T-helper 1 cell treated with Interleukin-12 subunit alpha and Interleukin-12 subunit beta and Interleukin-4 antibody, amounts not matched to agents 30 μg/mL and 1 μg/mL, for 36 hours (primary cell): Measurements from ENCODE around the gene ATP5F1D.
"Not testable (repeated sequence)": the region's sequence is repeated elsewhere in the genome, so short reads cannot be mapped to it uniquely, and the experiment has no call there.

Experiments used
- H3K27ac Mint-ChIP-seq: one replicate; pipeline ENCODE4 v1.8.0; 2021; ENCODE audit warnings: mild to moderate bottlenecking, mixed read lengths
- H3K27me3 Mint-ChIP-seq: one replicate; pipeline ENCODE4 v1.8.0; 2021; ENCODE audit warnings: low read depth, mixed read lengths
- H3K36me3 Mint-ChIP-seq: one replicate; pipeline ENCODE4 v1.8.0; 2021; ENCODE audit warnings: low read depth, mixed read lengths
- H3K4me1 Mint-ChIP-seq: one replicate; pipeline ENCODE4 v1.8.0; 2021; ENCODE audit warnings: low read depth, mixed read lengths
- H3K4me3 Mint-ChIP-seq: one replicate; pipeline ENCODE4 v1.8.0; 2021; ENCODE audit warnings: mild to moderate bottlenecking, moderate library complexity, mixed read lengths
- H3K9me3 Mint-ChIP-seq: one replicate; pipeline ENCODE4 v1.8.0; 2021; ENCODE audit warnings: mixed read lengths

Gene ATP5F1D

GRCh38 chr19:1241417-1242095 is at the start of gene ATP5F1D:
ATP5F1D (plus strand) TSS chr19:1241751; CDS start chr19:1241851, 100 bp downstream.
- Mint-ChIP-seq H3K4me1 (peaks cover 27% of the 10 kb centered on the region), H3K27me3 (peaks cover 21% of the 10 kb centered on the region), H3K36me3 (peaks cover 2% of the 10 kb centered on the region), H3K27ac (peak within 1 kb of the TSS; percentile 87), H3K4me3 (peak within 1 kb of the TSS; percentile 88), H3K9me3 (no peaks in the 10 kb centered on the region)

GRCh38 chr19:1199531-1199930 is 42.0 kb upstream of the ATP5F1D start:
- Mint-ChIP-seq H3K27ac (no peak overlapping the region), H3K9me3 (no peaks in the 10 kb centered on the region), H3K36me3 (peaks cover 2% of the 10 kb centered on the region), H3K27me3 (no peaks in the 10 kb centered on the region), H3K4me1 (peaks cover 9% of the 10 kb centered on the region), H3K4me3 (no peak overlapping the region)

- not testable (repeated sequence) for H3K27me3 Mint-ChIP-seq
These were observed 40.9 kb upstream of the ATP5F1D start for GRCh38 chr19:1200614-1201013.

GRCh38 chr19:1205114-1206099 is 36.1 kb upstream of the ATP5F1D start, which contains the start of gene STK11:
STK11 (plus strand) TSS chr19:1205778; CDS start chr19:1206914, 1,136 bp downstream.
- peak within 1 kb of the TSS; percentile 94 for H3K4me3 Mint-ChIP-seq
- H3K9me3 Mint-ChIP-seq, result no peaks in the 10 kb centered on the region
- no peaks in the 10 kb centered on the region for H3K27me3 Mint-ChIP-seq

More at GRCh38 chr19:1200614-1201013, 40.9 kb upstream of the ATP5F1D start:
- H3K27ac Mint-ChIP-seq, H3K36me3 Mint-ChIP-seq, H3K9me3 Mint-ChIP-seq, H3K4me1 Mint-ChIP-seq, H3K4me3 Mint-ChIP-seq: not testable (repeated sequence)

GRCh38 chr19:1206150-1206863 is 35.2 kb upstream of the ATP5F1D start:
- Mint-ChIP-seq H3K27me3 (no peaks in the 10 kb centered on the region), H3K4me1 (peaks cover 29% of the 10 kb centered on the region), H3K4me3 (peak overlapping the region; percentile 94), H3K36me3 (peaks cover 14% of the 10 kb centered on the region), H3K9me3 (no peaks in the 10 kb centered on the region), H3K27ac (peak overlapping the region; percentile 89)

More at GRCh38 chr19:1205114-1206099, 36.1 kb upstream of the ATP5F1D start, which contains the start of gene STK11:
- Mint-ChIP-seq H3K27ac (peak within 1 kb of the TSS; percentile 89), H3K36me3 (peaks cover 12% of the 10 kb centered on the region), H3K4me1 (peaks cover 27% of the 10 kb centered on the region)

- Mint-ChIP-seq H3K27ac (peak overlapping the region; percentile 89), H3K36me3 (peaks cover 17% of the 10 kb centered on the region), H3K27me3 (no peaks in the 10 kb centered on the region), H3K4me3 (peak overlapping the region; percentile 94), H3K9me3 (no peaks in the 10 kb centered on the region), H3K4me1 (peaks cover 32% of the 10 kb centered on the region)
These were observed 34.6 kb upstream of the ATP5F1D start for GRCh38 chr19:1206864-1207450.

- Mint-ChIP-seq H3K4me3 (peak overlapping the region; percentile 21), H3K36me3 (peaks cover 21% of the 10 kb centered on the region), H3K4me1 (peaks cover 30% of the 10 kb centered on the region)
- not testable (repeated sequence) for H3K27ac Mint-ChIP-seq, H3K27me3 Mint-ChIP-seq, H3K9me3 Mint-ChIP-seq
These were observed 32.7 kb upstream of the ATP5F1D start for GRCh38 chr19:1208830-1209229.

GRCh38 chr19:1210227-1210538 is 31.4 kb upstream of the ATP5F1D start:
- Mint-ChIP-seq H3K4me3 (no peak overlapping the region), H3K4me1 (peaks cover 33% of the 10 kb centered on the region), H3K9me3 (no peaks in the 10 kb centered on the region)

GRCh38 chr19:1211494-1212234 is 29.9 kb upstream of the ATP5F1D start:
- no peaks in the 10 kb centered on the region for H3K27me3 Mint-ChIP-seq
- peaks cover 32% of the 10 kb centered on the region for H3K4me1 Mint-ChIP-seq
- peak overlapping the region; percentile 44 for H3K4me3 Mint-ChIP-seq
- H3K9me3 Mint-ChIP-seq, result no peaks in the 10 kb centered on the region
- peaks cover 22% of the 10 kb centered on the region for H3K36me3 Mint-ChIP-seq
- no peak overlapping the region for H3K27ac Mint-ChIP-seq

More at GRCh38 chr19:1210227-1210538, 31.4 kb upstream of the ATP5F1D start:
- H3K27me3 Mint-ChIP-seq, result no peaks in the 10 kb centered on the region
- no peak overlapping the region for H3K27ac Mint-ChIP-seq
- H3K36me3 Mint-ChIP-seq, result peaks cover 23% of the 10 kb centered on the region

GRCh38 chr19:1213391-1214286 is 27.9 kb upstream of the ATP5F1D start:
- Mint-ChIP-seq H3K27ac (peak overlapping the region; percentile 98), H3K27me3 (no peaks in the 10 kb centered on the region), H3K36me3 (peaks cover 16% of the 10 kb centered on the region), H3K4me1 (peaks cover 20% of the 10 kb centered on the region), H3K9me3 (no peaks in the 10 kb centered on the region), H3K4me3 (peak overlapping the region; percentile 77)

GRCh38 chr19:1214299-1214861 is 27.2 kb upstream of the ATP5F1D start:
- H3K27ac Mint-ChIP-seq, result peak overlapping the region; percentile 98
- peaks cover 18% of the 10 kb centered on the region for H3K4me1 Mint-ChIP-seq
- peak overlapping the region; percentile 77 for H3K4me3 Mint-ChIP-seq
- H3K36me3 Mint-ChIP-seq, result peaks cover 16% of the 10 kb centered on the region
- no peaks in the 10 kb centered on the region for H3K27me3 Mint-ChIP-seq
- H3K9me3 Mint-ChIP-seq, result no peaks in the 10 kb centered on the region

GRCh38 chr19:1214862-1215731 is 26.5 kb upstream of the ATP5F1D start:
- Mint-ChIP-seq H3K9me3 (no peaks in the 10 kb centered on the region), H3K27ac (peak overlapping the region; percentile 15), H3K27me3 (no peaks in the 10 kb centered on the region)

More at GRCh38 chr19:1214862-1215731, 26.5 kb upstream of the ATP5F1D start:
- H3K36me3 Mint-ChIP-seq, result peaks cover 13% of the 10 kb centered on the region
- H3K4me3 Mint-ChIP-seq, result no peak overlapping the region
- peaks cover 16% of the 10 kb centered on the region for H3K4me1 Mint-ChIP-seq
